ENCODE data around the gene PFKM. TPM values are rescaled to one million over a fixed set of nuclear protein-coding genes. Genes with fewer than 3 reads are reported as not detected.

Gene PFKM
- total and polyA plus RNA-seq, 9 of the 15 experiments (the other 6 are each of a cell fraction or from before 2014, with no cell fraction given) = 16.5 to 39.9 (median 31.7) TPM

- 0 out of 2 replicates have a peak, but pooled peaks have one; percentile 25 for TF ChIP-seq ZBTB9 (CRISPR knock-in tag; IDR thresholded peaks at IDR 0.05)
- TF ChIP-seq SMARCC2 (IDR thresholded peaks at IDR 0.05; ENCODE audit: low read depth) = peak; percentile 14; the same call in 1 of the 2 replicates
- TF ChIP-seq ZNF184 (CRISPR knock-in tag; IDR thresholded peaks at IDR 0.05) = no peak
- no peak for TF ChIP-seq ZFP1 (CRISPR knock-in tag; IDR thresholded peaks at IDR 0.05)
- TF ChIP-seq CEBPB (tag; IDR thresholded peaks at IDR 0.05) = 0 out of 2 replicates have a peak, but pooled peaks have one; percentile 51
- TF ChIP-seq, protein P1, sequence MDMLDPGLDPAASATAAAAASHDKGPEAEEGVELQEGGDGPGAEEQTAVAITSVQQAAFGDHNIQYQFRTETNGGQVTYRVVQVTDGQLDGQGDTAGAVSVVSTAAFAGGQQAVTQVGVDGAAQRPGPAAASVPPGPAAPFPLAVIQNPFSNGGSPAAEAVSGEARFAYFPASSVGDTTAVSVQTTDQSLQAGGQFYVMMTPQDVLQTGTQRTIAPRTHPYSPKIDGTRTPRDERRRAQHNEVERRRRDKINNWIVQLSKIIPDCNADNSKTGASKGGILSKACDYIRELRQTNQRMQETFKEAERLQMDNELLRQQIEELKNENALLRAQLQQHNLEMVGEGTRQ (CRISPR knock-in tag; IDR thresholded peaks at IDR 0.05) = no peak
- TF ChIP-seq HINFP (tag; conservative IDR thresholded peaks at IDR 0.05; ENCODE audit: low read depth) = no peak
- peak; percentile 77 for TF ChIP-seq BRD9 (IDR thresholded peaks at IDR 0.05; ENCODE audit: low read depth, partially characterized antibody)
- TF ChIP-seq ZNF239 (CRISPR knock-in tag; IDR thresholded peaks at IDR 0.05) = no peak
- no peak for TF ChIP-seq TAF9B (IDR thresholded peaks at IDR 0.05; ENCODE audit: partially characterized antibody)
- TF ChIP-seq LEF1 (IDR thresholded peaks at IDR 0.05) = peak; percentile 93
- 0 out of 2 replicates have a peak, but pooled peaks have one; percentile 57 for TF ChIP-seq NBN (IDR thresholded peaks at IDR 0.05; ENCODE audit: low read depth)
- no peak; the same call in 1 of the 2 replicates for TF ChIP-seq ZNF197 (CRISPR knock-in tag; IDR thresholded peaks at IDR 0.05; ENCODE audit: low read depth)
- no peak for TF ChIP-seq VEZF1 (CRISPR knock-in tag; IDR thresholded peaks at IDR 0.05)
- TF ChIP-seq FOXK2 (conservative IDR thresholded peaks at IDR 0.05 in 1 of 2, IDR thresholded peaks at IDR 0.05 in 1 of 2; ENCODE audit: low read depth in 2 of 2) = no peak
- TF ChIP-seq NR2C1 (IDR thresholded peaks at IDR 0.05) = no peak
- 0 out of 2 replicates have a peak, but pooled peaks have one; percentile 14 for TF ChIP-seq NR2C1 (tag; IDR thresholded peaks at IDR 0.05)
- no peak for TF ChIP-seq NCOA6 (IDR thresholded peaks at IDR 0.05)
- TF ChIP-seq ARNT (IDR thresholded peaks at IDR 0.05) = peak in 1 of 2 experiments; percentile 54; a peak in 2 of 4 replicates
- peak; percentile 27; the same call in 1 of the 2 replicates for TF ChIP-seq L3MBTL2 (IDR thresholded peaks at IDR 0.05)
- TF ChIP-seq, protein P2, sequence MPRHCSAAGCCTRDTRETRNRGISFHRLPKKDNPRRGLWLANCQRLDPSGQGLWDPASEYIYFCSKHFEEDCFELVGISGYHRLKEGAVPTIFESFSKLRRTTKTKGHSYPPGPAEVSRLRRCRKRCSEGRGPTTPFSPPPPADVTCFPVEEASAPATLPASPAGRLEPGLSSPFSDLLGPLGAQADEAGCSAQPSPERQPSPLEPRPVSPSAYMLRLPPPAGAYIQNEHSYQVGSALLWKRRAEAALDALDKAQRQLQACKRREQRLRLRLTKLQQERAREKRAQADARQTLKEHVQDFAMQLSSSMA (CRISPR knock-in tag; IDR thresholded peaks at IDR 0.05) = no peak
- TF ChIP-seq ARID1B (IDR thresholded peaks at IDR 0.05) = peak; percentile 51; the same call in 1 of the 2 replicates
- no peak for TF ChIP-seq RAD51 (IDR thresholded peaks at IDR 0.05; ENCODE audit: borderline replicate concordance, low read depth)
- TF ChIP-seq ZNF584 (CRISPR knock-in tag; IDR thresholded peaks at IDR 0.05; ENCODE audit: low read depth) = peak; percentile 87
Observed at GRCh38 chr12:48175613-48176416, 56.7 kb downstream of the PFKM start (continued).
